Transverse colon (tissue), 4 donors: ENCODE measurements around the gene RPS5. TPM values are rescaled to one million over a fixed set of nuclear protein-coding genes. Genes with fewer than 3 reads are reported as not detected.
A peak's percentile ranks its signal among the peaks of the same experiment; 100 is the strongest.

Experiments used
- DNase-seq: peaks from one replicate; pipeline ENCODE4 v3.0.0-alpha.2; 2019
- H3K27ac ChIP-seq, 4 donors: fragments of 200-600 bp; sonication (generic); 2 replicates each; pipeline ENCODE4 v1.5.1; 2016 to 2018; ENCODE audit warnings: inconsistent platforms in 4 of 4
- H3K27me3 ChIP-seq: fragments of 200-600 bp; sonication (generic); 2 replicates; pipeline ENCODE4 v1.5.1; 2017; ENCODE audit warnings: inconsistent platforms
- H3K36me3 ChIP-seq, 4 donors: fragments of 200-600 bp; sonication (generic); 2 replicates each; pipeline ENCODE4 v1.5.1; 2017 to 2019; ENCODE audit warnings: inconsistent platforms in 4 of 4
- H3K4me1 ChIP-seq, 4 donors: fragments of 200-600 bp; sonication (generic); 2 replicates each; pipeline ENCODE4 v1.5.1; 2017 to 2020; ENCODE audit warnings: inconsistent platforms in 4 of 4
- H3K4me3 ChIP-seq, 4 donors: fragments of 200-600 bp; sonication (generic); 1 replicate in 1 of 4; 2 replicates in 3 of 4; pipeline versions ENCODE4 v1.5.1 to v1.6.1; 2017 to 2019; ENCODE audit warnings: inconsistent platforms in 4 of 4
- H3K9me3 ChIP-seq, 2 donors: fragments of 200-600 bp; sonication (generic); 2 replicates each; pipeline ENCODE4 v1.5.1; 2017 to 2019; ENCODE audit warnings: inconsistent platforms in 2 of 2
- CTCF ChIP-seq, 5 experiments: fragments of 200-600 bp in 3 of 5; fragments of 450-650 bp in 2 of 5; sonication (generic) in 3 of 5; IDR thresholded peaks; 1 replicate in 2 of 5; 2 replicates in 3 of 5; pipeline ENCODE4 v1.5.1; 2016 to 2017; ENCODE audit warnings: antibody characterized with exemption in 5 of 5, inconsistent platforms in 3 of 5, mild to moderate bottlenecking in 2 of 5, moderate library complexity in 1 of 5
- EP300 ChIP-seq: sonication (generic); formaldehyde crosslinking; IDR thresholded peaks from one replicate; pipeline ENCODE4 v1.6.1; 2017; ENCODE audit warnings: antibody characterized with exemption, low read depth
- POLR2A ChIP-seq: fragments of 450-650 bp; IDR thresholded peaks from one replicate; pipeline ENCODE4 v1.6.1; 2016; ENCODE audit warnings: antibody characterized with exemption, mild to moderate bottlenecking, moderate library complexity
- POLR2AphosphoS5 ChIP-seq, 3 donors: sonication (generic); formaldehyde crosslinking; IDR thresholded peaks; one replicate each; pipeline ENCODE4 v1.6.1; 2016; ENCODE audit warnings: antibody characterized with exemption in 3 of 3
- WGBS, 2 donors: methylation state at CpG; one replicate each; pipeline ENCODE4 v1.1.5; 2018; ENCODE audit warnings: low coverage in 1 of 2; 5-methylcytosine and 5-hydroxymethylcytosine counted together
- in situ Hi-C, 4 donors: fragments of 200-750 bp; cut with MboI; loops; one replicate each; pipeline versions ENCODE4 v1.15.0 to v1.15.1; 2017; ENCODE audit warnings: low sequenced_read_pairs in 3 of 4, low pct_ligation_motif_present in 1 of 4, low pct_unique_long_range_greater_than_20kb in 1 of 4
- intact Hi-C: fragments of 100-400 bp; cut with DNase I; formaldehyde crosslinking; loops from one replicate; pipeline ENCODE4 v1.15.1; 2023; ENCODE audit warnings: low total_unique reads
- total RNA-seq, 4 donors: library from RNA; depleted of rRNA; stranded (reverse); fragments of >200 nt; gene quantifications; one replicate each; pipeline ENCODE4 v1.1.0, GENCODE V29; 2016

RPS5 gene
- total RNA-seq, 4 donors from 2014 or later, result 513 to 1,129 (median 743) TPM

- in situ Hi-C loops (no loop called here), intact Hi-C loops (loop anchor here (1.0 kb wide), 1 partner anchor 35 kb away; no protein-coding TSS in a partner anchor)
- Histone ChIP-seq H3K4me3 (peak within 1 kb of the TSS; percentile 63 to 86 (median 68)), H3K9me3 (no peaks in the 10 kb centered on the region), H3K27me3 (no peaks in the 10 kb centered on the region), H3K36me3 (no peaks in the 10 kb centered on the region), H3K27ac (peak within 1 kb of the TSS; percentile 91 to 96 (median 96)), H3K4me1 (peaks cover 0 to 8% (median 6%) of the 10 kb centered on the region in 4 donors)
- peak; percentile 77 for TF ChIP-seq POLR2A
- no peak for TF ChIP-seq CTCF (IDR thresholded peaks at IDR 0.05)
- TF ChIP-seq POLR2AphosphoS5 (IDR thresholded peaks at IDR 0.05), result peak; percentile 75 to 81 (median 76)
- TF ChIP-seq EP300, result no peak
- 0% methylated on average over 70 of the region's 74 CpGs; no CpG with 5 or more reads in 1 of the 2 donors for WGBS, 2 donors
- peak; percentile 98 for DNase-seq
Measured at GRCh38 chr19:58362272-58362994, 24.6 kb upstream of the RPS5 start, which contains the start of gene ZNF497. TSS of gene ZNF497 (minus strand) at chr19:58362751. CDS start at chr19:58357635, 5,116 bp downstream.

GRCh38 chr19:58364146-58364545 lies 22.9 kb upstream of the RPS5 start:
- no peak overlapping the region for H3K27ac ChIP-seq
- H3K4me1 ChIP-seq, result peaks cover 0 to 8% (median 6%) of the 10 kb centered on the region in 4 donors
- no peaks in the 10 kb centered on the region for H3K36me3 ChIP-seq
- 70 to 92% methylated on average over 2 to 5 of the region's 5 CpGs for WGBS, 2 donors
- H3K9me3 ChIP-seq, result no peaks in the 10 kb centered on the region
- DNase-seq, result no peak
- H3K4me3 ChIP-seq, result no peak overlapping the region
- no peak for TF ChIP-seq CTCF (IDR thresholded peaks at IDR 0.05)
- no peak for TF ChIP-seq POLR2A
- no peak for TF ChIP-seq EP300
- TF ChIP-seq POLR2AphosphoS5 (IDR thresholded peaks at IDR 0.05), result no peak
- H3K27me3 ChIP-seq, result no peaks in the 10 kb centered on the region
- intact Hi-C loops, result no loop called here
- in situ Hi-C loops, result no loop called here

GRCh38 chr19:58366585-58367430 lies 20.3 kb upstream of the RPS5 start:
- TF ChIP-seq POLR2A, result no peak
- Histone ChIP-seq H3K4me3 (no peak overlapping the region), H3K4me1 (peaks cover 0 to 2% (median 1%) of the 10 kb centered on the region in 4 donors), H3K27me3 (no peaks in the 10 kb centered on the region), H3K9me3 (no peaks in the 10 kb centered on the region), H3K27ac (no peak overlapping the region), H3K36me3 (no peaks in the 10 kb centered on the region)
- intact Hi-C loops, result no loop called here
- DNase-seq, result no peak
- in situ Hi-C loops, result no loop called here
- WGBS, 2 donors, result 92 to 93% methylated on average over 3 to 32 of the region's 32 CpGs

- intact Hi-C loops (no loop called here), in situ Hi-C loops (no loop called here)
- 92% methylated on average over 104 of the region's 106 CpGs; no CpG with 5 or more reads in 1 of the 2 donors for WGBS, 2 donors
- Histone ChIP-seq H3K27me3 (no peaks in the 10 kb centered on the region), H3K4me1 (no peaks in the 10 kb centered on the region), H3K4me3 (no peak overlapping the region), H3K36me3 (no peaks in the 10 kb centered on the region), H3K9me3 (no peaks in the 10 kb centered on the region), H3K27ac (no peak overlapping the region)
- no peak for TF ChIP-seq POLR2AphosphoS5 (IDR thresholded peaks at IDR 0.05)
- no peak for TF ChIP-seq POLR2A
- no peak for TF ChIP-seq EP300
- no peak for TF ChIP-seq CTCF (IDR thresholded peaks at IDR 0.05)
- DNase-seq, result no peak
Measured at GRCh38 chr19:58367698-58368454, 19.2 kb upstream of the RPS5 start.
